Posterior cingulate gyrus (tissue), 11 donors: ENCODE measurements around the gene PTPN18.
"Not testable (repeated sequence)": the region's sequence is repeated elsewhere in the genome, so short reads cannot be mapped to it uniquely, and the experiment has no call there.

Experiments used
- DNase-seq, 10 donors: peaks; one replicate each; pipeline versions ENCODE4 v3.0.0 to v3.0.0-alpha.2; 2020 to 2021; ENCODE audit warnings: mixed read lengths in 3 of 10
- intact Hi-C: fragments of 100-400 bp; cut with DNase I; formaldehyde crosslinking; loops from one replicate; pipeline ENCODE4 v1.15.1; 2023

PTPN18 gene

DNA sequence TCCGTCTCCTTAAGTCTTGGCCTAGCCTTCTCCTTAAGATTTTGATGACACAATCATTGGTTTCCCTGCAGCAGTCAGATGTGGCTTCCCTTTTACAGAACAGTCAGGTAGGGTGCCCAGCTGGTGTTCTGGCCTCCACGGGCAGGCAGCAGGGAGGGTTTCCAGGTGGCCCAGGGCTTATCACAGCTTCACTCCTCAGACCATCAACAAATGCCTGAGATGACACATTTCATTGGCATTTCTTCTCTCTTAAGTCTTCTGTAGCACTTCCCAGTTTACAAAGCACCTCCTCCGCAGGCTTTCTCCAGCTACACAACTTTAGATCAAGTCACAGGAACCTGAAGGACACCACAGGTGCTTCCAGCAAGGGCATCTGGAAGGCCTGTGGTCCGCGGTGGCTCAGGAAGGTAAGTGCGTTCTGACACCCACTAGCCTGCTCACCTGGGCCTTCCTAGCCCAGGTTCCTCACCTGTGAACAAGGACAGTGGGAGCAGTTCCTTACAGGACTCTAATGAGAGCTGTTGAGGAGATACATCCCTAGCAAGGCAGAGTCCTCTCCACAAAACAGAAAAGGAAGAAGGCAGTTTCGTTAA is 37.6 kb downstream of the PTPN18 start:
- intact Hi-C loops, result no loop called here

DNA sequence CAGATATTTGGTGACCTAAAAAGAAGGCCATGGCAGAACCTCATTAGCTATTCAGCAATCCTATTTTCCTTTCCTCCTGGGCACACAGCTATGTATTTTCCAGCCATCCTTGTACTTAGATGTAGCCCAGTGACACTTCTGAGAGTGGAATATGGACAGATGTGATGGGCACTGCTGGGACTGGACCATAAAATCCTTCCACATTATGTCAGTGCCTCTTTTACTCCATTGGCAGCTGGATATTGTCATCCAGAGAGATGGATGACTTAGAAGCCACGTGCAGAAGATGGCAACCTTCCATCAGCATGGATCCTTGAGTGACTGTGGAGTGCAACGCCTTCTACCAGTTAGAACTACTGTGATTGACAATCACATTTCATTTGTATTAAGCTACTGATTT is 50.4 kb downstream of the PTPN18 start:
- intact Hi-C loops, DNase-seq: not testable (repeated sequence)

More for the DNA sequence above, 37.6 kb downstream of the PTPN18 start:
- DNase-seq, result peak in 1 of 10 donors; percentile 49

- DNase-seq, intact Hi-C loops: not testable (repeated sequence)
These were observed 60.8 kb downstream of the PTPN18 start for GRCh38 chr2:130416693-130417092.

DNA sequence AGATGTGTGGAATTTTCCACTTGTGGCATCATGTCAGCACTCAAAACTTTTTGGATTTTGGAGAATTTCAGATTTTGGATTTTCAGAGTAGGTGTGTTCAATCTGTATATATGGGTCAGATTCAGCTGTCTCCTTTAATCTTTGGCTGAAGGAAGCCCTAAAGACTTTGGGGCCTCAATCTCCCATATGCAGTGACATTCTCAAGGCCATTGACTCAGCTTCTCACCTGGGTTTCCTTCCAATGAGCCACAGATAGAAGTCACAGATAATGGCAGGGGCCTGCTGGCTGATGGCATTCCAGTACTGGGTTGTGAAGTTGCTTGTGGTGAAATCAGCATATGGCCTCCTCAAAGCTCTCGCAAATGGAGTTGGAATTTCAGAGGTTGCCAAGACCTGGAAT is 63.0 kb downstream of the PTPN18 start:
- DNase-seq, intact Hi-C loops: not testable (repeated sequence)
